ENCODE results near the gene TGFBR3L. TPM values are rescaled to one million over a fixed set of nuclear protein-coding genes. Genes with fewer than 3 reads are reported as not detected.
A peak's percentile ranks its signal among the peaks of the same experiment; 100 is the strongest.

Gene TGFBR3L
- total RNA-seq, 1 experiment from 2014 or later: 4.1 TPM

- no peak for TF ChIP-seq ERG (CRISPR knock-in tag; IDR thresholded peaks at IDR 0.05)
- TF ChIP-seq EMX1 (CRISPR knock-in tag; IDR thresholded peaks at IDR 0.05): 0 out of 2 replicates have a peak, but pooled peaks have one; percentile 27
- TF ChIP-seq NR3C1 (CRISPR knock-in tag; conservative IDR thresholded peaks at IDR 0.05; ENCODE audit: low read depth): no peak
Observed at GRCh38 chr19:7868671-7869452, 45.8 kb upstream of the TGFBR3L start (continued).

DNA sequence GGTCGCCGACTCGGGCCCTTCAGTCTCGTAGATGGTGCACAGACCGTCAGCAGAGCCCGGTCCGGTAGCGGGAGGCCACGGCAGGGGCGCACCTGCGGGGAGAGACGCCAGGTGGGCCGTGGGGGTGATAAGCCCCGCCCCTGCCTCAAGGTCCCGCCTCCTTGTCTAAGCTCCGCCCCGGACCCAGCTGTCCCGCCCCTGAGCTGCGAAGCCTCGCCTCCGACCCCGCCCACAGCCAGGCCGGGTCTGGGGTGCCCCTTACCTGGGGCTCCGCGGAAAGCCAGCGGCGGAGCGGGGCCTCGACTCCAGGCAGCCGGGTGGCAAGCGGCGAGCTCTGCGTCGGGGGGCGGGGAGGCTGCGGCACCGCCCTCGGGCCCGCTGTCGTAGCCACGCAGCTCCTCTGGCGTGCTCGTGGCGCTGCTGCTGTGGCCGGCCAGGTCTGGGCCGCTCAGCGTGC, 45.1 kb upstream of the TGFBR3L start:
- Mint-ChIP-seq H3K27me3 (ENCODE audit: low read depth) (peaks cover 55% of the 10 kb centered on the region), H3K36me3 (no peaks in the 10 kb centered on the region)

More for the DNA sequence above, 45.1 kb upstream of the TGFBR3L start:
- peak; percentile 39 for ATAC-seq
- Mint-ChIP-seq H3K9me3 (no peaks in the 10 kb centered on the region), H3K27ac (no peak overlapping the region), H3K4me3 (peak overlapping the region; percentile 57), H3K4me1 (peaks cover 28% of the 10 kb centered on the region)
- CTCF ChIA-PET: interaction anchor here (0.5 to 2.2 kb wide), 40 partner anchors 9 to 1665 kb away, joined by 3 to 92 read pairs (median 7); partner anchors contain the start of genes LRRC8E, MAP2K7, MARCHF2 and MCOLN1
- POLR2A ChIA-PET: interaction anchor here (0.9 to 1.7 kb wide), 8 partner anchors 11 to 314 kb away, joined by 3 to 19 read pairs (median 4); partner anchors contain the start of genes MAP2K7 and SNAPC2
- TF ChIP-seq FOXP1 (CRISPR knock-in tag; IDR thresholded peaks at IDR 0.05; ENCODE audit: borderline replicate concordance) (0 out of 2 replicates have a peak, but pooled peaks have one; percentile 6), ELF4 (CRISPR knock-in tag; IDR thresholded peaks at IDR 0.05; ENCODE audit: low read depth) (0 out of 2 replicates have a peak, but pooled peaks have one; percentile 4), NFE2L1 (CRISPR knock-in tag; IDR thresholded peaks at IDR 0.05) (no peak), TCF7 (CRISPR knock-in tag; IDR thresholded peaks at IDR 0.05; ENCODE audit: low read depth) (0 out of 2 replicates have a peak, but pooled peaks have one; percentile 49), IRF2 (CRISPR knock-in tag; IDR thresholded peaks at IDR 0.05; ENCODE audit: borderline replicate concordance, low read depth) (no peak), SOX15 (CRISPR knock-in tag; IDR thresholded peaks at IDR 0.05) (no peak), ATF1 (CRISPR knock-in tag; IDR thresholded peaks at IDR 0.05) (no peak), CREM (CRISPR knock-in tag; IDR thresholded peaks at IDR 0.05) (0 out of 2 replicates have a peak, but pooled peaks have one; percentile 16), ZNF219 (CRISPR knock-in tag; IDR thresholded peaks at IDR 0.05; ENCODE audit: borderline replicate concordance) (no peak), ZNF416 (CRISPR knock-in tag; IDR thresholded peaks at IDR 0.05) (no peak), SP1 (CRISPR knock-in tag; conservative IDR thresholded peaks at IDR 0.05) (peak; percentile 74; the same call in 1 of the 2 replicates), ARID4B (CRISPR knock-in tag; IDR thresholded peaks at IDR 0.05; ENCODE audit: borderline replicate concordance) (no peak; the same call in 1 of the 2 replicates), ZNF317 (CRISPR knock-in tag; IDR thresholded peaks at IDR 0.05; ENCODE audit: borderline replicate concordance, low read depth) (no peak), OVOL2 (CRISPR knock-in tag; IDR thresholded peaks at IDR 0.05; ENCODE audit: borderline replicate concordance) (no peak), ESRRA (CRISPR knock-in tag; IDR thresholded peaks at IDR 0.05; ENCODE audit: borderline replicate concordance) (0 out of 2 replicates have a peak, but pooled peaks have one; percentile 13)
- TF ChIP-seq, protein P1, sequence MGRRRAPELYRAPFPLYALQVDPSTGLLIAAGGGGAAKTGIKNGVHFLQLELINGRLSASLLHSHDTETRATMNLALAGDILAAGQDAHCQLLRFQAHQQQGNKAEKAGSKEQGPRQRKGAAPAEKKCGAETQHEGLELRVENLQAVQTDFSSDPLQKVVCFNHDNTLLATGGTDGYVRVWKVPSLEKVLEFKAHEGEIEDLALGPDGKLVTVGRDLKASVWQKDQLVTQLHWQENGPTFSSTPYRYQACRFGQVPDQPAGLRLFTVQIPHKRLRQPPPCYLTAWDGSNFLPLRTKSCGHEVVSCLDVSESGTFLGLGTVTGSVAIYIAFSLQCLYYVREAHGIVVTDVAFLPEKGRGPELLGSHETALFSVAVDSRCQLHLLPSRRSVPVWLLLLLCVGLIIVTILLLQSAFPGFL (CRISPR knock-in tag; IDR thresholded peaks at IDR 0.05; ENCODE audit: borderline replicate concordance): no peak
- TF ChIP-seq, protein P2, sequence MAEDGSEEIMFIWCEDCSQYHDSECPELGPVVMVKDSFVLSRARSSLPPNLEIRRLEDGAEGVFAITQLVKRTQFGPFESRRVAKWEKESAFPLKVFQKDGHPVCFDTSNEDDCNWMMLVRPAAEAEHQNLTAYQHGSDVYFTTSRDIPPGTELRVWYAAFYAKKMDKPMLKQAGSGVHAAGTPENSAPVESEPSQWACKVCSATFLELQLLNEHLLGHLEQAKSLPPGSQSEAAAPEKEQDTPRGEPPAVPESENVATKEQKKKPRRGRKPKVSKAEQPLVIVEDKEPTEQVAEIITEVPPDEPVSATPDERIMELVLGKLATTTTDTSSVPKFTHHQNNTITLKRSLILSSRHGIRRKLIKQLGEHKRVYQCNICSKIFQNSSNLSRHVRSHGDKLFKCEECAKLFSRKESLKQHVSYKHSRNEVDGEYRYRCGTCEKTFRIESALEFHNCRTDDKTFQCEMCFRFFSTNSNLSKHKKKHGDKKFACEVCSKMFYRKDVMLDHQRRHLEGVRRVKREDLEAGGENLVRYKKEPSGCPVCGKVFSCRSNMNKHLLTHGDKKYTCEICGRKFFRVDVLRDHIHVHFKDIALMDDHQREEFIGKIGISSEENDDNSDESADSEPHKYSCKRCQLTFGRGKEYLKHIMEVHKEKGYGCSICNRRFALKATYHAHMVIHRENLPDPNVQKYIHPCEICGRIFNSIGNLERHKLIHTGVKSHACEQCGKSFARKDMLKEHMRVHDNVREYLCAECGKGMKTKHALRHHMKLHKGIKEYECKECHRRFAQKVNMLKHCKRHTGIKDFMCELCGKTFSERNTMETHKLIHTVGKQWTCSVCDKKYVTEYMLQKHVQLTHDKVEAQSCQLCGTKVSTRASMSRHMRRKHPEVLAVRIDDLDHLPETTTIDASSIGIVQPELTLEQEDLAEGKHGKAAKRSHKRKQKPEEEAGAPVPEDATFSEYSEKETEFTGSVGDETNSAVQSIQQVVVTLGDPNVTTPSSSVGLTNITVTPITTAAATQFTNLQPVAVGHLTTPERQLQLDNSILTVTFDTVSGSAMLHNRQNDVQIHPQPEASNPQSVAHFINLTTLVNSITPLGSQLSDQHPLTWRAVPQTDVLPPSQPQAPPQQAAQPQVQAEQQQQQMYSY (CRISPR knock-in tag; IDR thresholded peaks at IDR 0.05): peak; percentile 33; the same call in 1 of the 2 replicates
- DNase-seq (ENCODE audit: low spot score): peak; percentile 85
